OCI-LY1 (cell line): ENCODE measurements around the gene CPLANE2.

Experiments
- EZH2 ChIP-seq: fragments of 200-600 bp; sonication (generic), shearing (Covaris generic); IDR thresholded peaks from 2 replicates; pipeline ENCODE4 v1.8.0; 2017; ENCODE audit warnings: borderline replicate concordance, mixed run types, mild to moderate bottlenecking, antibody characterized with exemption, low read length, moderate library complexity, mixed read lengths
- TF ChIP-seq, protein P1 (sequence below): fragments of 200-600 bp; sonication (generic), shearing (Covaris generic); IDR thresholded peaks from 2 replicates; pipeline ENCODE4 v1.5.1; 2017; ENCODE audit warnings: mild to moderate bottlenecking, antibody characterized with exemption, low read length, moderate library complexity, mixed read lengths

DNA sequence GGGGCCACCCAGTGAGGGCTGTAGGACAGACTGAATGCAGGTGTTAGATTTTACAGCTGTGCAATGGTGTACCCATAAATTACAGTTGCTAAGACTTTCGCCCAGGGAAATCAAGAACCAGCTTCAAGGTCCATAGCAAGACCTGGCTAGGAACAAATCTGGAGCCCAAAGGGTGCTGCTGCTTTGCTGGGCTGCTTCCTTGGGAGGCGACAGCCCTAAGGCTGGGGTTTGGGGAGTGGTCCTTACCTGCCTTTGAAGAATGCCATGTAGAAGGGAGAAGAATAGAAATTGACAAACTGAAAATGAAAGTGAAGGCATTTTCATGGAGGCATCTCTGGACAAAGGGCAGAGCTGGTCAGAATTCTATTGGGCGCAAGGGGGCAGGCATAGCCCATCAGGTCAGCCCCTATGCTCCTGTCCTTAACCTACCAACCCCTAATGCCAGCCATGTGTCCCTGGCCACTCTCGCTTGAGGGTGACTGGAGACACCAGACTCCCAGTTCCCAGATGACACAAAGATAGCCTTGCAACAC lies 16.9 kb downstream of the CPLANE2 start:
- TF ChIP-seq, protein P1, sequence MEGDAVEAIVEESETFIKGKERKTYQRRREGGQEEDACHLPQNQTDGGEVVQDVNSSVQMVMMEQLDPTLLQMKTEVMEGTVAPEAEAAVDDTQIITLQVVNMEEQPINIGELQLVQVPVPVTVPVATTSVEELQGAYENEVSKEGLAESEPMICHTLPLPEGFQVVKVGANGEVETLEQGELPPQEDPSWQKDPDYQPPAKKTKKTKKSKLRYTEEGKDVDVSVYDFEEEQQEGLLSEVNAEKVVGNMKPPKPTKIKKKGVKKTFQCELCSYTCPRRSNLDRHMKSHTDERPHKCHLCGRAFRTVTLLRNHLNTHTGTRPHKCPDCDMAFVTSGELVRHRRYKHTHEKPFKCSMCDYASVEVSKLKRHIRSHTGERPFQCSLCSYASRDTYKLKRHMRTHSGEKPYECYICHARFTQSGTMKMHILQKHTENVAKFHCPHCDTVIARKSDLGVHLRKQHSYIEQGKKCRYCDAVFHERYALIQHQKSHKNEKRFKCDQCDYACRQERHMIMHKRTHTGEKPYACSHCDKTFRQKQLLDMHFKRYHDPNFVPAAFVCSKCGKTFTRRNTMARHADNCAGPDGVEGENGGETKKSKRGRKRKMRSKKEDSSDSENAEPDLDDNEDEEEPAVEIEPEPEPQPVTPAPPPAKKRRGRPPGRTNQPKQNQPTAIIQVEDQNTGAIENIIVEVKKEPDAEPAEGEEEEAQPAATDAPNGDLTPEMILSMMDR = no peak
- TF ChIP-seq EZH2 = no peak
